SK-N-SH treated with all-trans-retinoic acid at 6 μM for 48 hours (cell line): Measurements from ENCODE around the gene TMEM135.

Experiments used
- ARNTL ChIP-seq: fragments of 450-650 bp; formaldehyde crosslinking; IDR thresholded peaks from 2 replicates; pipeline ENCODE4 v1.5.0; 2020; ENCODE audit warnings: low read depth, mild to moderate bottlenecking, moderate library complexity, borderline replicate concordance
- ESRRG ChIP-seq: fragments of 250-450 bp; sonication (Bioruptor Pico); IDR thresholded peaks from 2 replicates; pipeline ENCODE4 v1.6.1; 2021; ENCODE audit warnings: mild to moderate bottlenecking
- GLIS3 ChIP-seq: fragments of 250-450 bp; sonication (Bioruptor Pico); IDR thresholded peaks from 2 replicates; pipeline ENCODE4 v1.5.0; 2020; ENCODE audit warnings: mild to moderate bottlenecking, moderate library complexity
- RARB ChIP-seq: fragments of 250-450 bp; sonication (Bioruptor Pico); IDR thresholded peaks from 2 replicates; pipeline ENCODE4 v1.8.0; 2021; ENCODE audit warnings: mild to moderate bottlenecking, moderate library complexity
- SNAI2 ChIP-seq: fragments of 250-450 bp; sonication (Bioruptor Pico); IDR thresholded peaks from 2 replicates; pipeline ENCODE4 v1.5.0; 2020; ENCODE audit warnings: mild to moderate bottlenecking, moderate library complexity
- ZFP3 ChIP-seq: fragments of 250-450 bp; sonication (Bioruptor Pico); IDR thresholded peaks from 2 replicates; pipeline ENCODE4 v1.5.0; 2020; ENCODE audit warnings: mild to moderate bottlenecking, moderate library complexity
- ZNF70 ChIP-seq: fragments of 450-650 bp; formaldehyde crosslinking; IDR thresholded peaks from 2 replicates; pipeline ENCODE4 v1.5.0; 2020; ENCODE audit warnings: mild to moderate bottlenecking, moderate library complexity
- TF ChIP-seq, protein P1 (sequence below): fragments of 250-450 bp; sonication (Bioruptor Pico); IDR thresholded peaks from 2 replicates; pipeline ENCODE4 v1.8.0; 2021; ENCODE audit warnings: low read depth, mild to moderate bottlenecking, moderate library complexity, borderline replicate concordance
- TF ChIP-seq, protein P2 (sequence below): fragments of 250-450 bp; sonication (Bioruptor Pico); IDR thresholded peaks from 2 replicates; pipeline ENCODE4 v1.8.0; 2020; ENCODE audit warnings: mild to moderate bottlenecking, moderate library complexity, borderline replicate concordance
- TF ChIP-seq, protein P3 (sequence below): fragments of 250-450 bp; sonication (Bioruptor Pico); IDR thresholded peaks from 2 replicates; pipeline ENCODE4 v1.5.1; 2021; ENCODE audit warnings: mild to moderate bottlenecking, moderate library complexity

DNA sequence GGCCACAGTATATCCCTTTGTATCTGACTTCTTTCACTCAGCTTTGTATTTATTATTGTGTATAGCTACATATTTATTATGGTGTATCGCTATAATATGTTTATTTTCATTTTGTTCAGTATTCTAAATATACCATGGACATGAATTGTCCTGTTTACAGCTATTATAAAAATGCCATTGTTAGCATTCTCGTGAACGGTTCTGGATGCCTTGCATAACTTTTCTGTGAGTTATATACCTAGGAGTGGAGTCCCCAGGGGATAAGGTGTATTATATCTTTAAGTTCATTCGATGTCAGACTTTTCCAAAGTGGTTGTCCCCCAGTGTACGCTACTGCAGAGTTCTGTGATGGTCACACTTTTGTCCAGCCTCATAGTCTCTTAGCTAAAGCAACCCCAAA is 301.7 kb downstream of the TMEM135 start:
- TF ChIP-seq ZNF70 (CRISPR knock-in tag), result no peak
- TF ChIP-seq, protein P1, sequence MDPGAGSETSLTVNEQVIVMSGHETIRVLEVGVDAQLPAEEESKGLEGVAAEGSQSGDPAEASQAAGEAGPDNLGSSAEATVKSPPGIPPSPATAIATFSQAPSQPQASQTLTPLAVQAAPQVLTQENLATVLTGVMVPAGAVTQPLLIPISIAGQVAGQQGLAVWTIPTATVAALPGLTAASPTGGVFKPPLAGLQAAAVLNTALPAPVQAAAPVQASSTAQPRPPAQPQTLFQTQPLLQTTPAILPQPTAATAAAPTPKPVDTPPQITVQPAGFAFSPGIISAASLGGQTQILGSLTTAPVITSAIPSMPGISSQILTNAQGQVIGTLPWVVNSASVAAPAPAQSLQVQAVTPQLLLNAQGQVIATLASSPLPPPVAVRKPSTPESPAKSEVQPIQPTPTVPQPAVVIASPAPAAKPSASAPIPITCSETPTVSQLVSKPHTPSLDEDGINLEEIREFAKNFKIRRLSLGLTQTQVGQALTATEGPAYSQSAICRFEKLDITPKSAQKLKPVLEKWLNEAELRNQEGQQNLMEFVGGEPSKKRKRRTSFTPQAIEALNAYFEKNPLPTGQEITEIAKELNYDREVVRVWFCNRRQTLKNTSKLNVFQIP (CRISPR knock-in tag), result no peak
- TF ChIP-seq, protein P2, sequence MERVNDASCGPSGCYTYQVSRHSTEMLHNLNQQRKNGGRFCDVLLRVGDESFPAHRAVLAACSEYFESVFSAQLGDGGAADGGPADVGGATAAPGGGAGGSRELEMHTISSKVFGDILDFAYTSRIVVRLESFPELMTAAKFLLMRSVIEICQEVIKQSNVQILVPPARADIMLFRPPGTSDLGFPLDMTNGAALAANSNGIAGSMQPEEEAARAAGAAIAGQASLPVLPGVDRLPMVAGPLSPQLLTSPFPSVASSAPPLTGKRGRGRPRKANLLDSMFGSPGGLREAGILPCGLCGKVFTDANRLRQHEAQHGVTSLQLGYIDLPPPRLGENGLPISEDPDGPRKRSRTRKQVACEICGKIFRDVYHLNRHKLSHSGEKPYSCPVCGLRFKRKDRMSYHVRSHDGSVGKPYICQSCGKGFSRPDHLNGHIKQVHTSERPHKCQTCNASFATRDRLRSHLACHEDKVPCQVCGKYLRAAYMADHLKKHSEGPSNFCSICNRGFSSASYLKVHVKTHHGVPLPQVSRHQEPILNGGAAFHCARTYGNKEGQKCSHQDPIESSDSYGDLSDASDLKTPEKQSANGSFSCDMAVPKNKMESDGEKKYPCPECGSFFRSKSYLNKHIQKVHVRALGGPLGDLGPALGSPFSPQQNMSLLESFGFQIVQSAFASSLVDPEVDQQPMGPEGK (CRISPR knock-in tag), result no peak
- no peak for TF ChIP-seq ARNTL (CRISPR knock-in tag)
- TF ChIP-seq, protein P3, sequence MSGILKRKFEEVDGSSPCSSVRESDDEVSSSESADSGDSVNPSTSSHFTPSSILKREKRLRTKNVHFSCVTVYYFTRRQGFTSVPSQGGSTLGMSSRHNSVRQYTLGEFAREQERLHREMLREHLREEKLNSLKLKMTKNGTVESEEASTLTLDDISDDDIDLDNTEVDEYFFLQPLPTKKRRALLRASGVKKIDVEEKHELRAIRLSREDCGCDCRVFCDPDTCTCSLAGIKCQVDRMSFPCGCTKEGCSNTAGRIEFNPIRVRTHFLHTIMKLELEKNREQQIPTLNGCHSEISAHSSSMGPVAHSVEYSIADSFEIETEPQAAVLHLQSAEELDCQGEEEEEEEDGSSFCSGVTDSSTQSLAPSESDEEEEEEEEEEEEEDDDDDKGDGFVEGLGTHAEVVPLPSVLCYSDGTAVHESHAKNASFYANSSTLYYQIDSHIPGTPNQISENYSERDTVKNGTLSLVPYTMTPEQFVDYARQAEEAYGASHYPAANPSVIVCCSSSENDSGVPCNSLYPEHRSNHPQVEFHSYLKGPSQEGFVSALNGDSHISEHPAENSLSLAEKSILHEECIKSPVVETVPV (CRISPR knock-in tag), result no peak
- no peak for TF ChIP-seq RARB (CRISPR knock-in tag)
- no peak for TF ChIP-seq ZFP3 (CRISPR knock-in tag)
- no peak for TF ChIP-seq SNAI2 (CRISPR knock-in tag)
- TF ChIP-seq GLIS3, result no peak
- no peak for TF ChIP-seq ESRRG
